Upper lobe of right lung (tissue), 1 donor: ENCODE results near the gene WDR27. TPM values are rescaled to one million over a fixed set of nuclear protein-coding genes. Genes with fewer than 3 reads are reported as not detected.

Experiments used
- ATAC-seq: fragments of 200-7000 bp; cut with Tn5 transposase; one replicate; pipeline ENCODE4 v1.9.1; 2020; ENCODE audit warnings: mild to moderate bottlenecking, moderate library complexity
- DNase-seq: peaks from one replicate; pipeline ENCODE4 v3.0.0-alpha.2; 2020
- H3K27ac ChIP-seq: fragments of 200-600 bp; one replicate; pipeline ENCODE4 v1.8.0; 2022
- H3K27me3 ChIP-seq: fragments of 200-600 bp; one replicate; pipeline ENCODE4 v1.8.0; 2022; ENCODE audit warnings: mild to moderate bottlenecking
- H3K36me3 ChIP-seq: fragments of 200-600 bp; one replicate; pipeline ENCODE4 v1.8.0; 2022
- H3K4me1 ChIP-seq: fragments of 200-600 bp; one replicate; pipeline ENCODE4 v1.8.0; 2022
- H3K4me3 ChIP-seq: fragments of 200-600 bp; one replicate; pipeline ENCODE4 v1.8.0; 2022; ENCODE audit warnings: mild to moderate bottlenecking
- H3K9me3 ChIP-seq: fragments of 200-600 bp; one replicate; pipeline ENCODE4 v1.8.0; 2022
- CTCF ChIP-seq: fragments of 200-600 bp; IDR thresholded peaks from one replicate; pipeline ENCODE4 v1.8.0; 2022; ENCODE audit warnings: antibody characterized with exemption
- intact Hi-C: fragments of 100-400 bp; cut with DNase I; formaldehyde crosslinking; loops from one replicate; pipeline ENCODE4 v1.11.0; 2022
- total RNA-seq: library from RNA; stranded (reverse); fragmentation: NEBNext Ultra II Directional; extraction: Animal tissue kit (Norgen Biotek cat#: 25700); gene quantifications from one replicate; pipeline ENCODE4 v1.2.1, GENCODE V29; 2021
- donor health status: DM: no; HTN: yes; CAD: no; lungs with severe emphysema.

WDR27 gene
- total RNA-seq, 1 donor from 2014 or later, result 39.0 TPM

- H3K36me3 ChIP-seq, result peaks cover 5% of the 10 kb centered on the region
- intact Hi-C loops, result no loop called here
Observed at GRCh38 chr6:169675011-169675410, 26.8 kb downstream of the WDR27 start.

DNA sequence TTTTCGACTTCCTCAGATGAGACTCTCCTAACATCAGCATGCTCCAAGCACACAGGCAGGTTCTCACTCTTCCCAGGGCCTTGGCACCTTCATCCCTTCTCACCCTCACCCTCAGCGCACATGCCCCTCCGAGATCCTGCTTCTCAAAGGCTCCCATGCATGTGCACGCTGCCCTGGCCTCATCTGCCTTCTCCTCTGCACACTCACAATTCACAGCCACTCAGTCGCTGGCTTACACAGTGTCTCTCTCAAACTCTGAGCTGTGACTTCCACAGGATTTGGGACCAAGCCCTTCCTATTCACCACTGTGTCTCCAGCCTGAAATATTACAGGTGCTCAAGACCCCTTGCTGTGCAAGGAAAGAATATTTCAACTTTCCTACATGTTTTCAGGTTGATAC is 30.3 kb downstream of the WDR27 start:
- no peak overlapping the region for H3K27ac ChIP-seq
- ATAC-seq, result no peak
- H3K27me3 ChIP-seq, result no peaks in the 10 kb centered on the region
- peaks cover 5% of the 10 kb centered on the region for H3K4me1 ChIP-seq
- H3K36me3 ChIP-seq, result peaks cover 12% of the 10 kb centered on the region
- DNase-seq, result no peak
- H3K9me3 ChIP-seq, result no peaks in the 10 kb centered on the region
- intact Hi-C loops, result no loop called here
- TF ChIP-seq CTCF, result no peak
- no peak overlapping the region for H3K4me3 ChIP-seq

More at GRCh38 chr6:169675011-169675410, 26.8 kb downstream of the WDR27 start:
- DNase-seq (no peak), ATAC-seq (no peak)
- H3K4me3 ChIP-seq, result no peak overlapping the region
- H3K9me3 ChIP-seq, result no peaks in the 10 kb centered on the region
- no peak for TF ChIP-seq CTCF
- no peaks in the 10 kb centered on the region for H3K4me1 ChIP-seq
- H3K27me3 ChIP-seq, result no peaks in the 10 kb centered on the region
- H3K27ac ChIP-seq, result no peak overlapping the region

- Histone ChIP-seq H3K4me1 (peaks cover 5% of the 10 kb centered on the region), H3K36me3 (peaks cover 19% of the 10 kb centered on the region), H3K27ac (peak overlapping the region; percentile 58), H3K9me3 (no peaks in the 10 kb centered on the region), H3K4me3 (no peak overlapping the region), H3K27me3 (no peaks in the 10 kb centered on the region)
- ATAC-seq (peak; percentile 68), DNase-seq (no peak)
- no peak for TF ChIP-seq CTCF
- intact Hi-C loops, result no loop called here
Observed at GRCh38 chr6:169669889-169670288, 31.9 kb downstream of the WDR27 start.

DNA sequence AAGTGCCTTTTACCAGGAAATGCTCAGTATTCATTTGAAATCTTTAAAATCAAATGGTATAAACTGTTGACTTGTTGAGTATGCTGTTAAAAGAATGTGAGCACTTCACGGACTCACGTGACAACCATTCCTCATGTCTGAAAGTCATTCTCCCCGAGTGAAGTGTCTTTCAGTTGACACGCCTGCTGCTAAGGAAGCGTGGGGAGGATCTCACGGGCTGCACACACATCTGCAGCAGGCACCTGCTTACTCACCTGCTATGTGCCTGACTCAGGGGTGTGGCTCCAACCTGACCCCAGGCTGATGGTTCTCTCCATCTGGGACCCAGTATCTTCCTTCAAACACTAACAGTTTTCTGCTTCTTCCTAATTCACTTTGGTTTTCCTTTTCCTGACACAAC is 32.7 kb downstream of the WDR27 start:
- H3K4me3 ChIP-seq, result no peak overlapping the region
- DNase-seq, result no peak
- H3K36me3 ChIP-seq, result peaks cover 19% of the 10 kb centered on the region
- peak overlapping the region; percentile 58 for H3K27ac ChIP-seq
- no peak for TF ChIP-seq CTCF
- H3K4me1 ChIP-seq, result peaks cover 5% of the 10 kb centered on the region
- no peaks in the 10 kb centered on the region for H3K9me3 ChIP-seq
- no peaks in the 10 kb centered on the region for H3K27me3 ChIP-seq
- intact Hi-C loops, result no loop called here
- peak; percentile 76 for ATAC-seq

- H3K4me1 ChIP-seq, result peaks cover 5% of the 10 kb centered on the region
- H3K9me3 ChIP-seq, result no peaks in the 10 kb centered on the region
- no peak for TF ChIP-seq CTCF
- H3K36me3 ChIP-seq, result peaks cover 23% of the 10 kb centered on the region
- H3K27ac ChIP-seq, result no peak overlapping the region
- intact Hi-C loops, result no loop called here
- ATAC-seq (no peak), DNase-seq (no peak)
- H3K4me3 ChIP-seq, result no peak overlapping the region
- H3K27me3 ChIP-seq, result no peaks in the 10 kb centered on the region
Observed at GRCh38 chr6:169668203-169668847, 33.5 kb downstream of the WDR27 start.

- H3K36me3 ChIP-seq, result peaks cover 23% of the 10 kb centered on the region
Observed at GRCh38 chr6:169667716-169668115, 34.1 kb downstream of the WDR27 start.

More at GRCh38 chr6:169667716-169668115, 34.1 kb downstream of the WDR27 start:
- TF ChIP-seq CTCF, result no peak
- Histone ChIP-seq H3K27ac (no peak overlapping the region), H3K9me3 (no peaks in the 10 kb centered on the region), H3K27me3 (no peaks in the 10 kb centered on the region), H3K4me1 (peaks cover 5% of the 10 kb centered on the region), H3K4me3 (no peak overlapping the region)
- ATAC-seq (no peak), DNase-seq (peak; percentile 57)
- intact Hi-C loops, result no loop called here
